Stimulated activated CD8-positive, alpha-beta memory T cell treated with anti-CD3 and anti-CD28 coated beads, Interleukin-2, amount 100 ng/mL, for 48 hours (primary cell): ENCODE results near the gene SUPT5H.

Experiments used
- DNase-seq, 2 donors: peaks; one replicate each; pipeline ENCODE4 v3.0.0-alpha.2; 2020; ENCODE audit warnings: low read depth in 2 of 2

The SUPT5H gene

DNA sequence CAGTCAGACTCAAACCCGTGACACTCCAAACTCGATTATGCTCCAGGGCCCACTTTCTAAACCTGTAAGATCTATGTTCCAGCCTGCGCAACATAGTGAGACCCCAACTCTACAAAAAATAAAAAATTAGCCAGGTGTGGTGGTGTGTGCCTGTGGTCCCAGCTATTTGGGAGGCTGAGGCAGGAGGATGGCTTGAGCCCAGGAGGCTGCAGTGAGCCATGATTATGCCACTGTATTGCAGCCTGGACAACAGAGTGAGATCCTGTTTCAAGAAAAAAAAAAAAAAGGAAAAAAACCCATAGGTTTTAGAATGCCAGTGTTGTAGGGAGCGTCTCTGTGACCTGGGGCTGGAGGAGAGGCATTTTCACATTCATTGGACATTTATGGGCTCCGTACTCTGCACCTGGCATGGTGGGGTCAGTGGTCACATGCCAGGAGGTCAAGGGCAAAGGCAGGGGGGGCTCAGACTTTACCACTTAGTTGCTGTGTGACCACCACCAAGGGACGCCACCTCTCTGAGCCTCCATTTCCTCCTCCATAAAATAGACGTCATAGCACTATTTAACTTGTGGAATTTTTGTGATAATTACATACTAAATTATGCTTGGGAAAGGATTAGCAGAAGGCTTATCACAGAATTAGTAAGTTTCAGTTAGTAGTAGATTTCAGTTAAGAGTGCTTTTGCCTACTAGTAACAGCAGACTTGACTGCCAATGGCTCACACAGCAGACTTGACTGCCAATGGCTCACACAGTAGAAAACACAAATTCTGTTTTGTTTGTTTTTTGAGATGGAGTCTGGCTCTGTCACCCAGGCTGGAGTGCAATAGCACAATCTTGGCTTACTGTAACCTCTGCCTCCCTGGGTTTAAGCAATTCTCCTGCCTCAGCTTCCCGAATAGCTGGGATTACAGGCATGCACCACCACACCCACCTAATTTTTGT, 75.4 kb downstream of the SUPT5H start:
- no peak for DNase-seq

DNA sequence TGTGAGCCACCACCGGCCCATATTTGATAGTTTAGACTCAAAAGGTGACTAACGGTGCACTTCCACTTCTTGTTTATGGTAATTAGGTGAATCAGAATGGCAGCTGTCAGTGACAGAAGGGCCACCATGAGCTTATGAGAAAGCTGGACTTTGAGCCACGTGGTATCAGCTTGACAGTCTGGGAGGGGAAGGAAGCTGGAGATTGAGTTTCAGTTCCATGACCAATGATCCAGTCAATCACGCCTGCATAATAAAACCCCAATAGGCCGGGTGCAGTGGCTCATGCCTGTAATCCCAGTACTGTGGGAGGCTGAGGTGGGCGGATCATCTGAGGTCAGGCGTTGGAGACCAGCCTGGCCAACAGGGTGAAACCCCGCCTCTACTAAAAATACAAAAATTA, 79.1 kb downstream of the SUPT5H start:
- no peak for DNase-seq

DNA sequence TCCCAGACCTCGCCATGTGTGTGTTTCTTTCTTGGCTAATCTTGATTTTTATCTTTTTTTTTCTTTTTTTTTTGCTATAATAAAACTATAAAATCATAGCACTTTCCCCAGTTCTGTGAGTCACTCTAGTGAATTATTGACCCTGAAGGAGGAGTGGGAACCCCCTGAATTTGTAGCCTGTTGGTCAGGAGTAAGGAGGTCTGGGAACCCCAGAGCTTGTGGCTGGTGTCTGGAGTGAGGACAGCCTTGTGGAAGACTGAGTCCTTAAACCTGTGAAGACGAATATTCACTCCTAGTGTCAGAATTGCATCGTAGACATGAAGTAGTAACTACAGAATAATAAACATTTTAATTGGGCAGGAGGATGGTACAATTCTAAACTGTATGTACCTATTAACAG, 79.8 kb downstream of the SUPT5H start:
- DNase-seq: no peak
